Measurements from ENCODE around the gene AGXT.
A peak's percentile ranks its signal among the peaks of the same experiment; 100 is the strongest.

Gene AGXT

DNA sequence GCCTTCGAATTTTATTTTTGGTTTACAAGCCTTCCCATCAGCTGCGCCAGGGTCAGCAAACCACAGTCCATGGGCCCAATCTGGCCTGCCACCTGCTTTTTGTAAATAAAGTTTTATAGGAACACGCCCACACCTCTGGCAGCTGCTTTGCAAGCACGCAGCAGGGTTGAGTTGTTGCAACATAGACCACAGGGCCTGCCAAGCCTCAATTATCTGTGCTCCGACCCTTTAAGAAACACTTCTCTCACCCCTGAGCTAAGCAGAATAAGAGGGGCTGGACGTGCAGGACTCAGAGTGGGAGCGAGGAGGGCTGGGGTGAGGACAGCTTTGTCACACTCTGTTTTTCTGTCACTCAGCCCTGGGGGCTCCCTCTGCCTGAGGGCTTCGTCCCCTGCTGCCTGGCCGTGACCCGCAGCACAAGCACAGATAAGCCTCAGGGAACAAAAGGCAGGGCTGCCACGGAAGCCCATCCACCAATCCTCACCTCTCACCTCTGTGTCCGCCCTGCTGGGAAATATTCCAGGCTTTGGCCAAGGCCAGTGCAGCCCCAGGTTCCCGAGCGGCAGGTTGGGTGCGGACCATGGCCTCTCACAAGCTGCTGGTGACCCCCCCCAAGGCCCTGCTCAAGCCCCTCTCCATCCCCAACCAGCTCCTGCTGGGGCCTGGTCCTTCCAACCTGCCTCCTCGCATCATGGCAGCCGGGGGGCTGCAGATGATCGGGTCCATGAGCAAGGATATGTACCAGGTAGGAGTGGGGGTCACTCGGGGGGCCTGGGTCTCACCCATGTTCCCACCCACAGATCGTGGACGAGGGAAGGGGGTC is at the start of gene AGXT:
Gene AGXT (plus strand): TSS at position 539 of the 823 bp plus-strand sequence. CDS start 42 bp downstream, at position 581.
- DNase-seq (ENCODE audit: low read depth): peak; percentile 26

GRCh38 chr2:240819126-240819857 is 49.3 kb upstream of the AGXT start:
- DNase-seq (ENCODE audit: low read depth): no peak

GRCh38 chr2:240819858-240820606 is 48.6 kb upstream of the AGXT start, which contains the start of gene KIF1A:
KIF1A (minus strand) TSS chr2:240820219; CDS start chr2:240797752, 22,467 bp downstream.
- no peak for DNase-seq (ENCODE audit: low read depth)

DNA sequence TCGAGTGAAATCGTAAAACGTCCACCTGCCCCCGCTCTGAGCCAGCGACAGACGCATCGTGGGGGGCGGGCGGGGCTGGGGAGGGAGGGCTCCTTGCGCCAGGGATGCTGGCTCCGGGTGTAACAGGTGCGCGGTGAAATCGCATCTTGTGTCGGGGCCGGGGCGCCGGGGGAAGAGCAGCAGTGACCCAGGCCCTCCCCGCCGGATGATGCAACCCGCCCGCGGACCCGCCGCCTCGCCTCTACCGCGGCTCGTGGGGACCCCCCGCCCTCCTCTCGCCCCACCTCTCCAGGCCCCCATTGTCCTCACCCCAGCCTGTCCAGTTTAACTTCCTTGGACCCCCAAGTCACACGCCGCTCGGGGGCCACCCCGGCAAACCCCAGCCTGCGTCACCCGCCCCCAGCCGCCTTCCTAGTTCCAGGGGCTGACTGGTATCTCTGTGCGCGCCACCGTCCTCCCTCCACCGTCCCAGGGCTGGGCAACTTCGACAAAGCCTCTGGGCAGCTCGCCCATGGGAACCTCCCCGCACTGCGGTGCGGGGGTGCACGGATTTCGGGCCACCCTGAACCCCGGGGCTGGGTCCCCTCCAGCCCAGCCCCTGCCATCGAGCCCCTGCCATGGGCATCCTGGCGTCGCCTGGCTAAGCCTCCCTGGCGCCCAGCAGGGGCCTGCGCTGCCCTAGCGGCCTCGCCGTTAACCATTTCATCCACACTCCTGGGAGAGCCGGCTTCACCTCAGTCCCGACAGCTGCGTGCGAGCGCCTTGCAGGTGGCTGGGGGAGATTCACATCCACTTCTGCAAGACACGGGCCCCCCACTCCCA is 47.8 kb upstream of the AGXT start:
- no peak for DNase-seq (ENCODE audit: low read depth)

DNA sequence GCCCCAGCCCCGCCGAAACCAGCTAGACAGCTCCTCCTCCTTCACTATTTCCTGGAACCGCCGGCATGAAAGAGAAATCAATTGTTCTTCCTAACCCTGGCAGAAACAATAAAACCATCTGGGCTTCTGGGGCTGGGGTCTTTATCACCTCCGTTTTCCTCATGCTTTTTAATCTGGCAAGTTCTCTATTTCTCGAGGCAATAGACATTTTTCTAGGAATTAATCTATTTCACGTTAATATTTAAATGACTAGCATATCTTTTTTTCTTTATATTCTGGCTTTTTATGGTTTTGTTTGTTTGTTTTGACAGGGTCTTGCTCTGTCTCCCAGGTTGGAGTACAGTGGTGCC is 47.2 kb upstream of the AGXT start:
- DNase-seq (ENCODE audit: low read depth): no peak

- DNase-seq (ENCODE audit: low read depth): no peak
Measured at GRCh38 chr2:240822280-240822847, 46.3 kb upstream of the AGXT start.

GRCh38 chr2:240823449-240824336 is 44.9 kb upstream of the AGXT start:
- DNase-seq (ENCODE audit: low read depth): no peak

DNA sequence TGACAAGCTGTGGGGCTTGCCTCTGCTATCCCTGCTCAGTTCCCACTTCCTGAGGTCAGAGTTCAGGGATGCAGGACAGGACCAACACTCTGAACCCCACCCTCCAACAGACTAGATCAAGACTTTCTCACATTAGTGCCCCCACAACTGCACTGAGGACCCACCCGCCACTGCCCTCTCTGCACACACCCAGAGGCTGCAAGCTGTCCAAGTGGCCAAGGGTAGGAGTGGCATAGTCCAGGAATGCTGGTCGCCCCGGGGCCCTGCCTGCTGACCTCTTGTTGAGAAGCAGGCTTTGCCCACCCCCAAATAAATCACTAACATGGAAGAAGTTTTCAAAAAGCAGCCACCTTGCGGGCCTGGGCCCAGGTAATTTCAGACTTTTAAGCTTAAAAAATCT is 43.1 kb upstream of the AGXT start:
- no peak for DNase-seq (ENCODE audit: low read depth)

DNA sequence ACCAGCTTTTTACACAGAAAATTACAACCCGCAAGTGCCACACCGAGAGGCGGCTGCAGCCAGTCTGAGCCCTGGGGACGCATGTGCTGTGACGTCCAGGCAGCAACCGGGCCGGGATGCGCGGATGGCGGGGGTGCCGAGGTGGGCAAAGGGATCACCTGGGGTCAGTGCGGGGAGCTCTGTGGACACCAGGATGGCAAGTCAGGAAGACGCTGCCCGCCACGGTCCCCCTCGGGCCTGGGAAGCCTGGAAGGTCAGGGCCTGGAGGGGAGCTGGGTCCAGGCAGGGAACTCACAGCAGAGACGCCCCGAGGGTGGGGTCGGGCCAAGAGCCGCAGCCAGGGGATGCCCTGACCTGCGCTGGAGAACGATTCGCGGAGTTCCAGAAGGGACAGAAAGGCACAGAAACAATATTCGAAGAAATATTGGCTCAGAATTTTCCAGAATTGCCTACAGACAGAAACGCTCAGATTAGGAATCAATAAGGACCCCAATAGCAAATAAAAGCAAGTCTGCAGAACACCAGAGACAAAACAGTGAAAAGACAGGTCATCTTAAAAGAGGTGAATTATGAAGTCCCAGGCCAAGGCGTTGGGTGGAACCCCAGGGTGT is 36.9 kb upstream of the AGXT start:
- no peak for DNase-seq (ENCODE audit: low read depth)

DNA sequence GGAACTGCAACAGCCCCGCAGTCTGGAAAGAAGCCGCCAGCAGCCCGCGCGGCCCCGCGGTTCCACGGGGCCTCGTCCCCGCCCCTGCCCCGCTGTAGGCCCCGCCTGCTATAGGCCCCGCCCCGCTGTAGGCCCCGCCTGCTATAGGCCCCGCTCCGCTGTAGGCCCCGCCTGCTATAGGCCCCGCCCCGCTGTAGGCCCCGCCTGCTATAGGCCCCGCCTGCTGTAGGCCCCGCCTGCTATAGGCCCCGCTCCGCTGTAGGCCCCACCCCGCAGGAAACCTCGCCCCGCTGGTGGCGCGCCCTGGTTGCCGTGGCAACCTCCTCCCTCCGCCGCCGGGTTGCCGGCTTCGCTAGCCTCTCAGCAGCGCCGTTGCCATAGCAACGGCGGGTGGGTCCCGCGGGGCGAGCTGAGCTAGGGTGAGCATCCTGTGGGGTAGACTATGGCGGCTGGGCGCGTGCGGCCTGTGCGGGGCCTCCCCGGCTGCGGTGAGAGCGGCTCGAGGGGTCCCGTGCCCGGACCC is 36.4 kb upstream of the AGXT start:
- peak; percentile 83 for DNase-seq (ENCODE audit: low read depth)

GRCh38 chr2:240832921-240833494 is 35.6 kb upstream of the AGXT start:
- DNase-seq (ENCODE audit: low read depth): no peak

DNA sequence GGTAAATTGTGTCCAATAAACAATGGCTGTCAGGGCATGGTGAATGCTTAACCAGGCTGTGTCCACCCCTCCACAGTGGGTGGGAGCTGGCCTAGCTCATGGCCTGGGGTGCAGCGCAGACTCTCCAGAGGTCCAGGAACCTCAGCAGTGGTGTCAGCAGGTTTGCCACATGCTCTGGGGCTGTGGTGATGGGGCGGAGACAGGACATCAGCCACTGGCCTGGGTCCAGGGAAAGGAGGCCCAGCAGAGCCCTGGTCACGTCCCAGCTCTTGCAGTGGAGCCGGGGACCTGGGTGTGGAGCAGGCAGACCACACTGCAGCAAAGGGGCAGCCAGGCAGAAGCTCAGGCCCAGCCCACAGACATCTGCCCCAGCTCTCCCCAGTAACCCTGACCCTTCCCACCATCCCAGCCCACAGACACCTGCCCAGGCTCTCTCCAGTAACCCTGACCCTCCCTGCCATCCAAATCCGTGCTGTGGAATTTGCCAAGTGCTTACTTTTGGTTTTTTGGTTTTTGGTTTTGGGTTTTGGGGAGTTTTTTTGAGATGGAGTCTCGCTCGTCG is 34.8 kb upstream of the AGXT start:
- no peak for DNase-seq (ENCODE audit: low read depth)

GRCh38 chr2:240834377-240834975 is 34.1 kb upstream of the AGXT start:
- DNase-seq (ENCODE audit: low read depth): no peak

- no peak for DNase-seq (ENCODE audit: low read depth)
Measured at GRCh38 chr2:240835528-240835927, 33.1 kb upstream of the AGXT start.

DNA sequence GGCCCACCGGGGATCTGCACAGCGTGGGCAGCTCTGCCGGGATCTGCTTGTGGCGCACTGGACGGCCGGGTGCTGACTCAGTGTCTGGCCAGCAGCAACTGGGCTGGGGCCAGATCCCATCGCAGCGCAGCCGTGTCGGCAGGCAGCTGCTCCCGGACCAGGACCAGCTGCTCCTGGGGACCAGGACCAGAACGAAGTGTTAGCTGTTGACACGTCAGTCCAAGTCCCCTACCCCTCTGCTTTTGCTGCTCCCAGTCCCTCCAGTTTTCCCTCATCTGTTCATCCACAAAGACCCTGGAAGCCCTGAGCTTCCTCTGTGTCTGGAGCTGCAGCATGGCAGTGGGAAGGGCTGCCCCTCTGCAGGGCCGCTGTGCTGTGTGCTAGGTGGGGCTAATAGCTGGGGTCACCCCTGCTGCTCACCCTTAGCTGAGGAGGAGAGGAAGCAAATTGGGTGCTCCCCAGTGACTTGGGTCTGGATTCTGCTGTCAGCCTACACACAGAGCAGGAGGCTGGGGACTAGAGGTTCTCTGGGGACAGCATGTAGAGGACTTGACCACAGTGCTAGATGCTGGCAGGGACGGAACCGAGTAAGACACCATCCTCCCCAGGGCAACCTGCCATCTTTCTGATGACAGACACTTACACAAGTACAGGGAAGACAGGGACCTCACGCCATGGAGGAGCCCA is 31.7 kb upstream of the AGXT start:
- no peak for DNase-seq (ENCODE audit: low read depth)

DNA sequence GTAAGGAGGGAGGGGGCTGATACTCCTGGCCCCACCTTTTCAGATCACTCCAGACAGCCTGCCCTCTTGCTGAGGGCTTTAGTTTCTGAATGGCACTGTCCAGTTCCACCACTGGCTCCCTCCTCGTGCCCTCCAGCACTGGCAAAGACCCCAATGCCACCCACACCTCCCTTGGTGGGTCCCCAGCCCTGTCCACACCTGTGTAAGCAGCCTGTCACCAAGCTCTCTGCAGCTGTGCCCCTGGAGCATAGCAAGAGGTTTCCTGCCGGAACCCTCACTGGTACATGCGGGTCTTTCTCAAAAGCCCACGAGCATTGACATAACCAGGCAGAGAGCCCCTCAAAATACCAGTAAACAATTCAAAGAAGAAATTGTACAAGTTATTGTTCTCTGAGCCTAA is 31.0 kb upstream of the AGXT start:
- DNase-seq (ENCODE audit: low read depth): no peak

DNA sequence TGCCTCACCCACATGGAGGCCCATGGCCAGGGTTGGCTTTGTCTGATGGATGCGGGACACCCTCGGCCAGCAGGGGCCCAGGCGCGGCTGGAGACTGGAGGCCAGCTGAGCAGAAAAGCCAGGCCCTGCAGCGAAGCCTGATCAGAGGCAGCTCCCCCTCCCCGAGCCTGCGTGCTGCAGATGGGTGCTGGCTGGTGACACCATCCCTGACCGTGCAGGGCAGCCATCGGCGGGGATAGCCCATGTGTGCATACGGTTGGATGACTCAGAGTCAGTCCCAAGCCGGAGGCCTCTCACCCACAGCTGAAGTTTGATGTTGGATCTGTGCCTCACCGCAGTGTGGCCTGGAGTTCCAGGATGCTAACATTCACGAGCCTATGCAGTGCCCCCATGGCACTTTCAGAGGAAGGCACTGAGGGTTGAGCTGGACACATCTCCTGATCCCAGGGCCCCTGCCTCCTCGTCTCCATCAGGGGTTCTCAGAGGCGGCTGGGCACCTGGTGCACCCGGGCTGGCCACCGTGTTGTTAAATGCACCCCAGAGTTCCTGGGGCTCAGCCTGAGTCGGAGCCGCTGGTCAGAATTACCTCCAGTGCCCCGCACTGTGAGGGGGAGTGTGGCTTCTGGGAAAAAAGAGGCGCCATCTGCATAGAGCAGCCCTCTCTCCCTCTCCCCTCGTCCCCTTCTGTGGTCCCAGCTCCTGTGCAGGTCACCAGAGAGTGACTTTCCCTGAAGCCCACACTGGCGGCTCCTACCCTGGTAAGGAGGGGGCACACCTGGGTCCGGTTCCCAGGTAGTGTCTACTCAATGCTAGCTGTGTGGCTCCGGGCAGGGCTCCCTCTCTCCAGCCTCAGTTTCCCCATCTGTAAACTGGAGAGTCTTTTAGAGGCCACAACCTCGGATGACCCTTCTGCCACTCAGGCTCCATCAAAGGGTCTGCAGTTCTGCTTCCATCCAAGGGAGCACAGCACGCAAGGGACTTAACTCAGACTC is 29.2 kb upstream of the AGXT start:
- no peak for DNase-seq (ENCODE audit: low read depth)
